ENCODE results near the gene ANO1.

The ANO1 gene

DNA sequence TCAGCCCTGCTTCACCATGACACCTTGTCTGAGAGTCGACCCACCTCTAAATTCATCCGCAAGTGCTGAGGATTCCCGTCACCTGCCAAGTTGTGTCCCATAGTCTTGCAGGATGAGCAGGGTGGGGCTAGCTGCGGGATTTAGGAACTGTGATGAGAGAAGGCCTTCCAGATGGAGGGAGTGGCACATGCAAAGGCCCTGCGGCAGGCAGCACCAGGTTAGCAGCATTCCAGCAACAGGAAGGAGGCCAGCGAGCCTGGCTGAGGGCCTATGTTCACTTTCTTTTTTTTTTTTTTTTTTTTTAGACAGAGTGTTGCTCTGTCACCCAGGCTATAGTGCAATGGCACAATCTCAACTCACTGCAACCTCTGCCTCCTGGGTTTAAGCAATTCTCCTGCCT is 31.8 kb downstream of the ANO1 start:
- Histone ChIP-seq H3K9me3 (replicated peaks; ENCODE audit: insufficient read depth, low read length) (no peaks in the 10 kb centered on the region), H2AFZ (ENCODE audit: low read length) (no peak overlapping the region), H3K27ac (ENCODE audit: low read length) (no peak overlapping the region), H3K9me2 (replicated peaks; ENCODE audit: insufficient read depth, low read length) (no peaks in the 10 kb centered on the region), H3K4me2 (ENCODE audit: low read depth, low read length) (no peak overlapping the region), H3K4me1 (ENCODE audit: low read length) (no peaks in the 10 kb centered on the region), H3K79me2 (ENCODE audit: low read length) (no peaks in the 10 kb centered on the region), H3K4me3 (ENCODE audit: low read length) (no peak overlapping the region), H3K9ac (ENCODE audit: low read length) (no peak overlapping the region), H4K20me1 (ENCODE audit: insufficient read depth, low read length) (no peaks in the 10 kb centered on the region), H3F3A (ENCODE audit: insufficient read depth, low read length) (no peaks in the 10 kb centered on the region), H3K36me3 (replicated peaks; ENCODE audit: insufficient read depth, low read length) (no peaks in the 10 kb centered on the region), H3K27me3 (replicated peaks; ENCODE audit: insufficient read depth, low read length) (peaks cover 95% of the 10 kb centered on the region)
- no peak for DNase-seq
- TF ChIP-seq EZH2 (optimal IDR thresholded peaks at IDR 0.05; ENCODE audit: low read depth, low read length) (no peak), EZH2phosphoT487 (IDR thresholded peaks at IDR 0.05; ENCODE audit: low read length) (no peak)
- TF ChIP-seq, protein P1, sequence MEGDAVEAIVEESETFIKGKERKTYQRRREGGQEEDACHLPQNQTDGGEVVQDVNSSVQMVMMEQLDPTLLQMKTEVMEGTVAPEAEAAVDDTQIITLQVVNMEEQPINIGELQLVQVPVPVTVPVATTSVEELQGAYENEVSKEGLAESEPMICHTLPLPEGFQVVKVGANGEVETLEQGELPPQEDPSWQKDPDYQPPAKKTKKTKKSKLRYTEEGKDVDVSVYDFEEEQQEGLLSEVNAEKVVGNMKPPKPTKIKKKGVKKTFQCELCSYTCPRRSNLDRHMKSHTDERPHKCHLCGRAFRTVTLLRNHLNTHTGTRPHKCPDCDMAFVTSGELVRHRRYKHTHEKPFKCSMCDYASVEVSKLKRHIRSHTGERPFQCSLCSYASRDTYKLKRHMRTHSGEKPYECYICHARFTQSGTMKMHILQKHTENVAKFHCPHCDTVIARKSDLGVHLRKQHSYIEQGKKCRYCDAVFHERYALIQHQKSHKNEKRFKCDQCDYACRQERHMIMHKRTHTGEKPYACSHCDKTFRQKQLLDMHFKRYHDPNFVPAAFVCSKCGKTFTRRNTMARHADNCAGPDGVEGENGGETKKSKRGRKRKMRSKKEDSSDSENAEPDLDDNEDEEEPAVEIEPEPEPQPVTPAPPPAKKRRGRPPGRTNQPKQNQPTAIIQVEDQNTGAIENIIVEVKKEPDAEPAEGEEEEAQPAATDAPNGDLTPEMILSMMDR (IDR thresholded peaks at IDR 0.05; ENCODE audit: low read length), result no peak

- no peak overlapping the region for H2AFZ ChIP-seq (ENCODE audit: low read length)
These were observed 32.5 kb downstream of the ANO1 start for GRCh38 chr11:70110538-70111055.

DNA sequence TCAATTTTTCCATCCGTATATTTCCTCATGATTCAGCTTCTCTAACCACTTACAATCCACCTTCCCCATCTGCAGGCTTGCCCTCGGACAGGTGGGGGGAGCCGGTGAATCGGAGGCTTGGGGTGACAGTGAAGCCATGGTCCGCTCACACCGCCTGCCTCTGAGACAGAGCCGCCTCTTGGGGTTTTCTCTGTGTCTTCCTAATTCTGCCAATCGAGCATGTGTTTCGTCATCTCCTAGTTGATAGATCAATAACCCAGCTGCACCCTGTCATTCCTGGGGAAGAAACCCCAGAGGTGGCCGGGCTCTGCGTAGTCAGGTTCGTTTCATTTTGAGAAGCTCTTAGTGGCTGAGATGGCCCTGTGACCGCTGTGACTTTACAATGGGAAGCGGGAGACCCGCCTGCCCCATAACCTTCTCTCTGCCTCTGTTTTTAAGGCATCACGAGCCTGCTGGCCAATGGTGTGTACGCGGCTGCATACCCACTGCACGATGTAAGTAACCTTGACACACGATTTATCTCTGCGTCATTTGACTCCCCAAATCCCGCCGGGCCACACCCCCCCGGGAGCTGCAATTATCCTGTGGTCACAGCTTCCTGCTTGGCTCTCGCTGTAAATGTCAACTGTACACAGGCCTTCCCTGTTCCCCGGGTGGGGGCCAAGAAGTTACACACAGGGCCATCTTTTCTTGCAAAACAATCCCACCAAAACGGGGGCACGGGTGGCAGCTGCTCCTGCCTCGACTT is 33.3 kb downstream of the ANO1 start:
- H3K9ac ChIP-seq (ENCODE audit: low read length), result no peak overlapping the region
- TF ChIP-seq, protein P1 (IDR thresholded peaks at IDR 0.05; ENCODE audit: low read length), result no peak
- TF ChIP-seq EZH2 (optimal IDR thresholded peaks at IDR 0.05; ENCODE audit: low read depth, low read length) (no peak), EZH2phosphoT487 (IDR thresholded peaks at IDR 0.05; ENCODE audit: low read length) (no peak)
- no peak overlapping the region for H3K27ac ChIP-seq (ENCODE audit: low read length)
- no peak overlapping the region for H2AFZ ChIP-seq (ENCODE audit: low read length)
- no peaks in the 10 kb centered on the region for H3K36me3 ChIP-seq (replicated peaks; ENCODE audit: insufficient read depth, low read length)
- no peaks in the 10 kb centered on the region for H3F3A ChIP-seq (ENCODE audit: insufficient read depth, low read length)
- H3K4me2 ChIP-seq (ENCODE audit: low read depth, low read length), result 0 out of 2 replicates have a peak overlapping the region, but pooled peaks have one; percentile 29
- peaks cover 97% of the 10 kb centered on the region for H3K27me3 ChIP-seq (replicated peaks; ENCODE audit: insufficient read depth, low read length)
- peak overlapping the region; percentile 27; the same call in 1 of the 2 replicates for H3K4me3 ChIP-seq (ENCODE audit: low read length)
- no peak for DNase-seq
- H3K9me2 ChIP-seq (replicated peaks; ENCODE audit: insufficient read depth, low read length), result no peaks in the 10 kb centered on the region
- no peaks in the 10 kb centered on the region for H3K4me1 ChIP-seq (ENCODE audit: low read length)
- H3K79me2 ChIP-seq (ENCODE audit: low read length), result no peaks in the 10 kb centered on the region
- no peaks in the 10 kb centered on the region for H4K20me1 ChIP-seq (ENCODE audit: insufficient read depth, low read length)
- no peaks in the 10 kb centered on the region for H3K9me3 ChIP-seq (replicated peaks; ENCODE audit: insufficient read depth, low read length)

More at GRCh38 chr11:70110538-70111055, 32.5 kb downstream of the ANO1 start:
- no peak overlapping the region for H3K27ac ChIP-seq (ENCODE audit: low read length)
- H4K20me1 ChIP-seq (ENCODE audit: insufficient read depth, low read length), result no peaks in the 10 kb centered on the region
- no peaks in the 10 kb centered on the region for H3K9me2 ChIP-seq (replicated peaks; ENCODE audit: insufficient read depth, low read length)
- no peaks in the 10 kb centered on the region for H3F3A ChIP-seq (ENCODE audit: insufficient read depth, low read length)
- TF ChIP-seq EZH2phosphoT487 (IDR thresholded peaks at IDR 0.05; ENCODE audit: low read length) (no peak), EZH2 (optimal IDR thresholded peaks at IDR 0.05; ENCODE audit: low read depth, low read length) (peak; percentile 19)
- H3K4me1 ChIP-seq (ENCODE audit: low read length), result no peaks in the 10 kb centered on the region
- H3K27me3 ChIP-seq (replicated peaks; ENCODE audit: insufficient read depth, low read length), result peaks cover 97% of the 10 kb centered on the region
- no peaks in the 10 kb centered on the region for H3K9me3 ChIP-seq (replicated peaks; ENCODE audit: insufficient read depth, low read length)
- H3K36me3 ChIP-seq (replicated peaks; ENCODE audit: insufficient read depth, low read length), result no peaks in the 10 kb centered on the region
- H3K79me2 ChIP-seq (ENCODE audit: low read length), result no peaks in the 10 kb centered on the region
- DNase-seq, result no peak
- H3K4me3 ChIP-seq (ENCODE audit: low read length), result no peak overlapping the region
- H3K4me2 ChIP-seq (ENCODE audit: low read depth, low read length), result no peak overlapping the region
- no peak overlapping the region for H3K9ac ChIP-seq (ENCODE audit: low read length)

GRCh38 chr11:70112017-70112434 is 33.9 kb downstream of the ANO1 start:
- H3K79me2 ChIP-seq (ENCODE audit: low read length), result no peaks in the 10 kb centered on the region
- H3K4me3 ChIP-seq (ENCODE audit: low read length), result no peak overlapping the region
- H2AFZ ChIP-seq (ENCODE audit: low read length), result no peak overlapping the region
- TF ChIP-seq EZH2phosphoT487 (IDR thresholded peaks at IDR 0.05; ENCODE audit: low read length) (no peak), EZH2 (optimal IDR thresholded peaks at IDR 0.05; ENCODE audit: low read depth, low read length) (no peak)
- TF ChIP-seq, protein P1 (IDR thresholded peaks at IDR 0.05; ENCODE audit: low read length), result no peak
- H3K4me1 ChIP-seq (ENCODE audit: low read length), result no peaks in the 10 kb centered on the region
- H3K27me3 ChIP-seq (replicated peaks; ENCODE audit: insufficient read depth, low read length), result peaks cover 95% of the 10 kb centered on the region
- H3F3A ChIP-seq (ENCODE audit: insufficient read depth, low read length), result no peaks in the 10 kb centered on the region
- no peaks in the 10 kb centered on the region for H3K9me3 ChIP-seq (replicated peaks; ENCODE audit: insufficient read depth, low read length)
- no peak overlapping the region for H3K4me2 ChIP-seq (ENCODE audit: low read depth, low read length)
- no peaks in the 10 kb centered on the region for H4K20me1 ChIP-seq (ENCODE audit: insufficient read depth, low read length)
- H3K27ac ChIP-seq (ENCODE audit: low read length), result no peak overlapping the region
- H3K36me3 ChIP-seq (replicated peaks; ENCODE audit: insufficient read depth, low read length), result no peaks in the 10 kb centered on the region
- no peak overlapping the region for H3K9ac ChIP-seq (ENCODE audit: low read length)
- H3K9me2 ChIP-seq (replicated peaks; ENCODE audit: insufficient read depth, low read length), result no peaks in the 10 kb centered on the region
- DNase-seq, result no peak
